Osteoblast (primary cell): ENCODE data around the gene DCHS1. TPM values are rescaled to one million over a fixed set of nuclear protein-coding genes. Genes with fewer than 3 reads are reported as not detected.
A peak's percentile ranks its signal among the peaks of the same experiment; 100 is the strongest.

Experiments used
- DNase-seq: peaks from one replicate; pipeline ENCODE4 v3.0.0; 2011; ENCODE audit warnings: low spot score, mixed read lengths; ENCODE audit not compliant: insufficient read length; ENCODE audit errors: missing footprints
- H2AFZ ChIP-seq: 2 replicates; pipeline ENCODE4 v1.6.0; 2011; ENCODE audit warnings: mild to moderate bottlenecking, low read length
- H3K27ac ChIP-seq: 2 replicates; pipeline ENCODE4 v1.5.1; 2011; ENCODE audit warnings: mild to moderate bottlenecking, low read depth, low read length, moderate library complexity
- H3K27me3 ChIP-seq: 2 replicates; pipeline ENCODE4 v1.6.0; 2012; ENCODE audit warnings: mild to moderate bottlenecking, control low read depth, inconsistent platforms, low read length, moderate library complexity; ENCODE audit not compliant: insufficient read depth
- H3K36me3 ChIP-seq: 2 replicates; pipeline ENCODE4 v1.5.1; 2011; ENCODE audit warnings: mild to moderate bottlenecking, low read length, control low read depth, moderate library complexity; ENCODE audit not compliant: insufficient read depth
- H3K4me1 ChIP-seq: 2 replicates; pipeline ENCODE4 v1.5.1; 2011; ENCODE audit warnings: mild to moderate bottlenecking, low read length, control low read depth, moderate library complexity; ENCODE audit not compliant: insufficient read depth
- H3K4me2 ChIP-seq: 2 replicates; pipeline ENCODE4 v1.6.0; 2011; ENCODE audit warnings: mild to moderate bottlenecking, low read length; ENCODE audit not compliant: insufficient read depth
- H3K4me3 ChIP-seq: fragments of 200-600 bp; sonication (generic); 3 replicates; pipeline ENCODE4 v1.5.1; 2012; ENCODE audit warnings: mild to moderate bottlenecking, low read length, inconsistent platforms; ENCODE audit not compliant: insufficient read depth
- H3K79me2 ChIP-seq: 2 replicates; pipeline ENCODE4 v1.6.0; 2012; ENCODE audit warnings: mild to moderate bottlenecking, low read length, control low read depth, inconsistent platforms; ENCODE audit not compliant: insufficient read depth
- H3K9me3 ChIP-seq: 2 replicates; pipeline ENCODE4 v1.5.1; 2011; ENCODE audit warnings: low read depth, low read length, control low read depth
- H4K20me1 ChIP-seq: 2 replicates; pipeline ENCODE4 v1.6.0; 2012; ENCODE audit warnings: mild to moderate bottlenecking, low read length, control low read depth; ENCODE audit not compliant: insufficient read depth
- total RNA-seq: library from RNA; depleted of rRNA; stranded (reverse); fragments of >200 nt; gene quantifications from 2 replicates; pipeline ENCODE4 v1.2.3, GENCODE V29; 2012
- TF ChIP-seq, protein P1 (sequence below): IDR thresholded peaks from 2 replicates; pipeline ENCODE4 v1.5.1; 2011; ENCODE audit warnings: mild to moderate bottlenecking, low read depth, low read length, moderate library complexity; ENCODE audit errors: extremely low read depth

The DCHS1 gene
- total RNA-seq, 1 donor = 1.1 TPM

DNA sequence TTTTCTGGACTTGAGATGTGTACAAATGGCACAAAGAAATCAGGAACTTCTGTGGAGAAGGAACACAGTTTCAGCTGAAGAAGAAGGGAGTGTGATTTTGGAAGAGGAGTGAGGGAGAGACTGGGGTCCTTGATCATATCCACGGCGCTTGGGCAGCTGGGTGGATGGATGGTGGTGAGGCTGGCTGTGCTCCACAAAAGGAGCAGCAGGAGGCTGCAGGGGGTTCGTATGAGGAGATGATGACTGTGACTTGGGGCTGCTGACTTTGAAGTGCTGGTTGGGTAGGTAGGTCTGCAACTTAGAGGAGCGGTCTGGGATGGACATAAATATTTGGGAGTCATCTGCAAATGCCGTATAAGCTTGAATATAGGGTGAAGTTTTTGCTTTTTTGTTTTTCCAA, 1.3 kb upstream of the DCHS1 start:
- no peak overlapping the region for H3K4me3 ChIP-seq

GRCh38 chr11:6656584-6656915, 941 bp upstream of the DCHS1 start:
- Histone ChIP-seq H3K27me3 (peaks cover 72% of the 10 kb centered on the region), H3K79me2 (no peaks in the 10 kb centered on the region), H4K20me1 (no peaks in the 10 kb centered on the region), H3K4me1 (peaks cover 4% of the 10 kb centered on the region), H3K27ac (no peak overlapping the region), H3K9me3 (no peaks in the 10 kb centered on the region), H3K4me2 (no peak overlapping the region), H3K36me3 (no peaks in the 10 kb centered on the region), H3K4me3 (no peak overlapping the region), H2AFZ (no peak overlapping the region)
- DNase-seq = no peak
- TF ChIP-seq, protein P1, sequence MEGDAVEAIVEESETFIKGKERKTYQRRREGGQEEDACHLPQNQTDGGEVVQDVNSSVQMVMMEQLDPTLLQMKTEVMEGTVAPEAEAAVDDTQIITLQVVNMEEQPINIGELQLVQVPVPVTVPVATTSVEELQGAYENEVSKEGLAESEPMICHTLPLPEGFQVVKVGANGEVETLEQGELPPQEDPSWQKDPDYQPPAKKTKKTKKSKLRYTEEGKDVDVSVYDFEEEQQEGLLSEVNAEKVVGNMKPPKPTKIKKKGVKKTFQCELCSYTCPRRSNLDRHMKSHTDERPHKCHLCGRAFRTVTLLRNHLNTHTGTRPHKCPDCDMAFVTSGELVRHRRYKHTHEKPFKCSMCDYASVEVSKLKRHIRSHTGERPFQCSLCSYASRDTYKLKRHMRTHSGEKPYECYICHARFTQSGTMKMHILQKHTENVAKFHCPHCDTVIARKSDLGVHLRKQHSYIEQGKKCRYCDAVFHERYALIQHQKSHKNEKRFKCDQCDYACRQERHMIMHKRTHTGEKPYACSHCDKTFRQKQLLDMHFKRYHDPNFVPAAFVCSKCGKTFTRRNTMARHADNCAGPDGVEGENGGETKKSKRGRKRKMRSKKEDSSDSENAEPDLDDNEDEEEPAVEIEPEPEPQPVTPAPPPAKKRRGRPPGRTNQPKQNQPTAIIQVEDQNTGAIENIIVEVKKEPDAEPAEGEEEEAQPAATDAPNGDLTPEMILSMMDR = no peak

More for the DNA sequence above, 1.3 kb upstream of the DCHS1 start:
- no peak for DNase-seq
- no peak overlapping the region for H2AFZ ChIP-seq
- no peaks in the 10 kb centered on the region for H3K36me3 ChIP-seq
- TF ChIP-seq, protein P1 = no peak
- no peaks in the 10 kb centered on the region for H3K9me3 ChIP-seq
- no peaks in the 10 kb centered on the region for H4K20me1 ChIP-seq
- H3K4me1 ChIP-seq = peaks cover 4% of the 10 kb centered on the region
- no peak overlapping the region for H3K4me2 ChIP-seq
- no peak overlapping the region for H3K27ac ChIP-seq
- H3K27me3 ChIP-seq = peaks cover 72% of the 10 kb centered on the region
- no peaks in the 10 kb centered on the region for H3K79me2 ChIP-seq

GRCh38 chr11:6655020-6655789, 404 bp downstream of the DCHS1 start:
- H3K27ac ChIP-seq = no peak overlapping the region
- H3K4me2 ChIP-seq = peak overlapping the region; percentile 47
- TF ChIP-seq, protein P1 = no peak
- DNase-seq = peak; percentile 83
- H3K4me1 ChIP-seq = peaks cover 4% of the 10 kb centered on the region
- H3K36me3 ChIP-seq = no peaks in the 10 kb centered on the region
- no peaks in the 10 kb centered on the region for H3K9me3 ChIP-seq
- H3K27me3 ChIP-seq = peaks cover 85% of the 10 kb centered on the region
- no peak overlapping the region for H2AFZ ChIP-seq
- H4K20me1 ChIP-seq = no peaks in the 10 kb centered on the region
- H3K4me3 ChIP-seq = no peak overlapping the region
- no peaks in the 10 kb centered on the region for H3K79me2 ChIP-seq

- H3K4me2 ChIP-seq = no peak overlapping the region
- no peak overlapping the region for H3K4me3 ChIP-seq
- H3K27me3 ChIP-seq = peaks cover 86% of the 10 kb centered on the region
- H3K27ac ChIP-seq = no peak overlapping the region
- H3K4me1 ChIP-seq = peaks cover 4% of the 10 kb centered on the region
- H3K79me2 ChIP-seq = no peaks in the 10 kb centered on the region
- no peak overlapping the region for H2AFZ ChIP-seq
- no peaks in the 10 kb centered on the region for H3K36me3 ChIP-seq
- DNase-seq = no peak
- TF ChIP-seq, protein P1 = no peak
- no peaks in the 10 kb centered on the region for H3K9me3 ChIP-seq
- H4K20me1 ChIP-seq = no peaks in the 10 kb centered on the region
These were observed 1.2 kb downstream of the DCHS1 start for GRCh38 chr11:6654281-6655019.
